ENCODE measurements around the gene BEND6. TPM values are rescaled to one million over a fixed set of nuclear protein-coding genes. Genes with fewer than 3 reads are reported as not detected.

The BEND6 gene
- total RNA-seq, 1 experiment from 2014 or later, result 1.4 TPM

DNA sequence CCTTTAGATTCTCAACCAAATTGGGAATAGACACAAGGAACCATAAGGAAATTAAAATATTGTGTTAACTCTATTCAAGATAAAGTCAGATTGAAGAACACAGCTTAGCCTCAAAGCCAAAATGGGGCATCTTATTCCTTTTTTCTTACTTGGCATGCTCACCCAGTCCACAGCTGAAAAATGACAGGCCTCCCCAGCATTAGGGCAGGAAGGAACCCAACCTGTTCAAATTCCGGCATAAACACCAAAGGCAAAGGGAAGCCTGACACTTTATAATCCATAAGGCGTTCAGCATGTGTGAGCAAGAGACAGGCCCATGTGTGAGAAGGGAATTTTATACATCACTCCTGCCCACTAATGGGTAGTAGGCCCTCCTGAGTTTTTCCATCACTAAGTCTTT is 2.9 kb downstream of the BEND6 start:
- TF ChIP-seq CTCF (conservative IDR thresholded peaks at IDR 0.05), result no peak
- Histone ChIP-seq H3T11ph (ENCODE audit: low read length) (no peak overlapping the region), H2AFZ (ENCODE audit: low read length) (no peak overlapping the region), H3K18ac (ENCODE audit: insufficient read length, low read depth, low read length) (no peak overlapping the region), H2BK15ac (ENCODE audit: low read depth, low read length) (no peak overlapping the region), H2BK5ac (ENCODE audit: insufficient read length, low read length) (no peak overlapping the region), H2AK5ac (ENCODE audit: insufficient read length, low read length) (no peak overlapping the region), H3K9ac (ENCODE audit: extremely low read depth, insufficient read length, low read length) (no peak overlapping the region), H3K4me1 (ENCODE audit: insufficient read depth, low read length) (peaks cover 3% of the 10 kb centered on the region; the same call in 1 of the 2 replicates), H3K14ac (ENCODE audit: insufficient read depth, low read length) (no peak overlapping the region), H3K23ac (ENCODE audit: insufficient read length, low read depth, low read length) (no peak overlapping the region), H3K4me2 (ENCODE audit: insufficient read depth, insufficient read length, low read length) (no peak overlapping the region), H3K9me3 (ENCODE audit: control insufficient read depth, low read depth, low read length) (no peaks in the 10 kb centered on the region), H3K79me1 (ENCODE audit: insufficient read depth, low read depth, low read length, poor library complexity, severe bottlenecking) (no peaks in the 10 kb centered on the region), H4K91ac (ENCODE audit: insufficient read length, low read depth, low read length) (no peak overlapping the region), H3K27me3 (ENCODE audit: insufficient read depth, low read length) (peaks cover 3% of the 10 kb centered on the region; the same call in 1 of the 2 replicates), H2BK120ac (ENCODE audit: low read depth, low read length, poor library complexity, severe bottlenecking) (no peak overlapping the region), H4K20me1 (ENCODE audit: control insufficient read depth, insufficient read depth, insufficient read length) (no peaks in the 10 kb centered on the region), H3K79me2 (ENCODE audit: insufficient read depth, low read length) (no peaks in the 10 kb centered on the region), H4K8ac (replicated peaks; ENCODE audit: insufficient read length, low read depth, low read length) (no peak overlapping the region), H3K4ac (ENCODE audit: low read depth, low read length) (no peak overlapping the region), H2BK12ac (ENCODE audit: insufficient read length, low read depth, low read length) (no peak overlapping the region), H3K23me2 (ENCODE audit: insufficient read length, low read depth, low read length, poor library complexity, severe bottlenecking) (peaks cover 14% of the 10 kb centered on the region), H3K27ac (ENCODE audit: insufficient read length, low read depth, low read length) (no peak overlapping the region), H3K56ac (ENCODE audit: insufficient read length, low read depth, low read length) (no peak overlapping the region), H2BK20ac (ENCODE audit: low read depth, low read length, poor library complexity, severe bottlenecking) (no peak overlapping the region), H4K5ac (ENCODE audit: insufficient read length, low read depth, low read length) (no peak overlapping the region)
- peaks cover 21 to 25% of the 10 kb centered on the region in 2 experiments for H3K4me1 Mint-ChIP-seq
- H3K27me3 Mint-ChIP-seq (ENCODE audit: low read depth), result peaks cover 21% of the 10 kb centered on the region
- no peaks in the 10 kb centered on the region for H3K9me3 Mint-ChIP-seq
- H3K36me3 Mint-ChIP-seq (ENCODE audit: insufficient read depth in 1 of 3, low read depth in 3 of 3), result peaks cover 0 to 2% (median 0%) of the 10 kb centered on the region in 3 experiments; a peak in 1 of 7 replicates
- H3K4me3 Mint-ChIP-seq, result no peak overlapping the region
- H3K27ac Mint-ChIP-seq, result no peak overlapping the region
- no peak for DNase-seq
- WGBS (ENCODE audit: extremely low coverage, insufficient read length, low lambda C conversion rate), result no CpG with 5 or more reads among the region's 2 CpGs
